SK-N-MC (cell line): ENCODE results near the gene EME2.

Source experiments
- DNase-seq: peaks from one replicate; pipeline ENCODE4 v3.0.0-alpha.2; 2011; ENCODE audit warnings: low read depth, low spot score
- H3K27ac ChIP-seq: fragments of 200-600 bp; sonication (generic); 2 replicates; pipeline ENCODE4 v1.5.1; 2016; ENCODE audit warnings: mixed run types
- H3K36me3 ChIP-seq: fragments of 200-600 bp; sonication (generic); 2 replicates; pipeline ENCODE4 v1.6.1; 2017; ENCODE audit warnings: antibody characterized with exemption, low read length, mixed read lengths; ENCODE audit not compliant: insufficient read depth
- H3K4me3 ChIP-seq: fragments of 200-600 bp; sonication (generic); 2 replicates; pipeline ENCODE4 v1.5.1; 2016
- H3K9ac ChIP-seq: fragments of 200-600 bp; sonication (generic); 2 replicates; pipeline ENCODE4 v1.8.0; 2017; ENCODE audit warnings: mixed run types, mixed read lengths; ENCODE audit not compliant: insufficient read length
- H3K9me3 ChIP-seq: fragments of 200-600 bp; sonication (generic); 2 replicates; pipeline ENCODE4 v1.6.1; 2017; ENCODE audit warnings: low read depth, mild to moderate bottlenecking, antibody characterized with exemption, low read length, moderate library complexity, mixed read lengths
- EZH2 ChIP-seq: fragments of 200-600 bp; sonication (generic); IDR thresholded peaks from one replicate; pipeline ENCODE4 v1.6.1; 2017; ENCODE audit warnings: antibody characterized with exemption
- FOXP2 ChIP-seq: optimal IDR thresholded peaks from 2 replicates; pipeline ENCODE3; 2011; ENCODE audit warnings: mild to moderate bottlenecking, moderate library complexity; ENCODE audit not compliant: insufficient read depth; ENCODE audit errors: extremely low read length, control extremely low read depth
- POLR2AphosphoS5 ChIP-seq: IDR thresholded peaks from 2 replicates; pipeline ENCODE4 v1.6.1; 2012; ENCODE audit warnings: mild to moderate bottlenecking, low read depth, low read length, borderline replicate concordance

EME2 gene

GRCh38 chr16:1784977-1785845 lies 12.6 kb downstream of the EME2 start:
- no peak for TF ChIP-seq EZH2
- TF ChIP-seq POLR2AphosphoS5: no peak
- no peak for TF ChIP-seq FOXP2
- DNase-seq: no peak
- no peak overlapping the region for H3K9ac ChIP-seq

DNA sequence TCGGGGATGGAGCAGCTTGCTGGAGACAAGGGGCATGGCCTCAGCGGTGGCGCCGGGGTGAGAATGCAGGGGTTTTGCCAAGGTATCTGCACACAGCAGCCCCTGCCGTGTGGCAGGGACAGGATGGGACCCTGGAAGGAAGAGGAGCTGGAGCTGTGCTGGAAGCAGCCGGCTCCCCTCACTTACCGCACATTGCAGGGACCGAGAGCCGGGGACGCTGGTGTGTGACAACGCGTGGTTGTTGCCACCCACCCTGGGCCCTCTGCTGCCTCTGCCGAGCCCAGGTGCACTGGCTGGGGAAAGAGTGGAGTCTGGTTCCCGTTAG lies 13.2 kb downstream of the EME2 start:
- no peak for DNase-seq
- no peak overlapping the region for H3K9ac ChIP-seq
- H3K4me3 ChIP-seq: no peak overlapping the region
- TF ChIP-seq EZH2: no peak
- TF ChIP-seq POLR2AphosphoS5: no peak
- no peak for TF ChIP-seq FOXP2
- no peaks in the 10 kb centered on the region; the same call in 1 of the 2 replicates for H3K36me3 ChIP-seq
- H3K27ac ChIP-seq: no peak overlapping the region
- no peaks in the 10 kb centered on the region for H3K9me3 ChIP-seq

More at GRCh38 chr16:1784977-1785845, 12.6 kb downstream of the EME2 start:
- Histone ChIP-seq H3K36me3 (no peaks in the 10 kb centered on the region; the same call in 1 of the 2 replicates), H3K27ac (no peak overlapping the region), H3K4me3 (no peak overlapping the region), H3K9me3 (no peaks in the 10 kb centered on the region)

GRCh38 chr16:1786242-1787055 lies 13.8 kb downstream of the EME2 start:
- H3K27ac ChIP-seq: no peak overlapping the region
- H3K9ac ChIP-seq: no peak overlapping the region
- DNase-seq: no peak
- no peak for TF ChIP-seq POLR2AphosphoS5
- no peak for TF ChIP-seq FOXP2
- TF ChIP-seq EZH2: no peak
- H3K9me3 ChIP-seq: no peaks in the 10 kb centered on the region
- H3K36me3 ChIP-seq: no peaks in the 10 kb centered on the region; the same call in 1 of the 2 replicates
- no peak overlapping the region for H3K4me3 ChIP-seq

- no peaks in the 10 kb centered on the region; the same call in 1 of the 2 replicates for H3K36me3 ChIP-seq
- H3K9me3 ChIP-seq: no peaks in the 10 kb centered on the region
- no peak overlapping the region for H3K9ac ChIP-seq
- no peak for DNase-seq
- no peak overlapping the region for H3K27ac ChIP-seq
- TF ChIP-seq EZH2: no peak
- TF ChIP-seq FOXP2: no peak
- no peak for TF ChIP-seq POLR2AphosphoS5
- no peak overlapping the region for H3K4me3 ChIP-seq
Measured at GRCh38 chr16:1787056-1787321, 14.4 kb downstream of the EME2 start.

DNA sequence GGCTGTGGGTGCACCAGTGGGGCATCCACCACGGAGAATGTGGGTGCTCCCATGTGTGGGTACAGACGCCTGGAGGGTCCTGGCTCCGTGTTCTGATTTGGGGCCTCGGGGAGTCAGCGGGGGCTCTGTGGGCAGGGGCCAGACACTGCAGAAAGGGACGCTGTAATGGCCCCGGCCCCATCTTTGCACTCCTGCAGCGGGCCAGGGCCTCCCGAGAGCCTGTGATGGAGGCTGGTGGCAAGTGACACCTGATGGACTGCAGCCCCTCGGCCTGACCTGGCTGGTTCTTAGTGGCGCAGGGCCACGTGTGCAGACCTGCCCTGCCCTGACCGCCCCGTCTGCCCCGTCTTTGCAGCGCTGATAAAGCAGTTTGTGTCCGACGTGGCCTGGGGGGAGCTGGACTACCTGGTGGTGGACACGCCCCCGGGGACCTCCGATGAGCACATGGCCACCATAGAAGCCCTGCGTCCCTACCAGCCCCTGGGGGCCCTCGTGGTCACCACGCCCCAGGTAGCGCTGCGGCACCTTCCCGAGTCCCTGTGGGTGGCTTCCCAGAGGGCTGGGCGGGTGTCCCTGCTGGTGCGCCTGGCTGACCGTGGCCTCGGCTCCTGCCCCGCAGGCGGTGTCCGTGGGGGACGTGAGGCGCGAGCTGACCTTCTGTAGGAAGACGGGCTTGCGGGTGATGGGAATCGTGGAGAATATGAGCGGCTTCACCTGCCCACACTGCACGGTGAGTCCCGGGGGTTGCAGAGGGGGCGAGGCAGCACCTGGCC lies 14.9 kb downstream of the EME2 start:
- DNase-seq: no peak
- Histone ChIP-seq H3K36me3 (no peaks in the 10 kb centered on the region; the same call in 1 of the 2 replicates), H3K9me3 (no peaks in the 10 kb centered on the region), H3K4me3 (no peak overlapping the region), H3K9ac (no peak overlapping the region), H3K27ac (no peak overlapping the region)
- TF ChIP-seq EZH2 (no peak), POLR2AphosphoS5 (no peak), FOXP2 (no peak)

- no peak overlapping the region for H3K9ac ChIP-seq
- DNase-seq: no peak
- no peak overlapping the region for H3K27ac ChIP-seq
- H3K4me3 ChIP-seq: no peak overlapping the region
- H3K36me3 ChIP-seq: no peaks in the 10 kb centered on the region; the same call in 1 of the 2 replicates
- no peaks in the 10 kb centered on the region for H3K9me3 ChIP-seq
- TF ChIP-seq POLR2AphosphoS5 (no peak), EZH2 (no peak), FOXP2 (no peak)
Measured at GRCh38 chr16:1788095-1788707, 15.6 kb downstream of the EME2 start.

- Histone ChIP-seq H3K9ac (no peak overlapping the region), H3K9me3 (no peaks in the 10 kb centered on the region), H3K4me3 (no peak overlapping the region), H3K27ac (no peak overlapping the region), H3K36me3 (no peaks in the 10 kb centered on the region; the same call in 1 of the 2 replicates)
- no peak for TF ChIP-seq EZH2
- TF ChIP-seq FOXP2: no peak
- TF ChIP-seq POLR2AphosphoS5: no peak
- DNase-seq: no peak
Measured at GRCh38 chr16:1788708-1789100, 16.1 kb downstream of the EME2 start.

DNA sequence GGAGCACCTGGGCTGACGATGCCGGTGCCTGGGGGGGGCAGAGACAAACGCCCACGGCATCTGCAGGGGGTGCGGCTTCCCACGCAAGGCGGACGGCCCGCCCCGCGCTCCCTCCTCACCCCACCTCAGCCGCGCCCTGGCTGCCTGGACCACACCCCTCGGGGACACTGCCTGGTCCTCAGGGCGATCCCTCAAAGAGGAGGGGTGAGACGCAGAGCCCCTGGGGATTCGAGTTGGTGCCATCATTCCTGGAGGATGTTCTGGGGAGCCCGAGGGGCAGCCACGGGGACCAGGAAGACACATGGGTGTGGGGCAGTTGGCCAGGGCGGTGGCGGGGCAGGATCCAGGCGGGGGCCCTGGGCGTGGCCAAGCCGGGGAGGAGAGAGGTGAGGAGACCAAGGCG lies 17.0 kb downstream of the EME2 start:
- H3K27ac ChIP-seq: no peak overlapping the region
- TF ChIP-seq FOXP2 (no peak), EZH2 (no peak), POLR2AphosphoS5 (no peak)
- H3K36me3 ChIP-seq: no peaks in the 10 kb centered on the region; the same call in 1 of the 2 replicates
- no peak overlapping the region for H3K9ac ChIP-seq
- no peak for DNase-seq
- no peak overlapping the region for H3K4me3 ChIP-seq
- H3K9me3 ChIP-seq: no peaks in the 10 kb centered on the region
